Testis (tissue), 2 donors: ENCODE results near the gene MZT2B.
"Not testable (repeated sequence)": the region's sequence is repeated elsewhere in the genome, so short reads cannot be mapped to it uniquely, and the experiment has no call there.

Experiments used
- POLR2A ChIP-seq: fragments of 450-650 bp; IDR thresholded peaks from one replicate; pipeline ENCODE4 v1.6.1; 2017; ENCODE audit warnings: antibody characterized with exemption, mild to moderate bottlenecking, moderate library complexity
- TF ChIP-seq, protein P1 (sequence below), 3 experiments: fragments of 450-650 bp in 2 of 3; fragments of 200-600 bp in 1 of 3; sonication (generic) in 1 of 3; IDR thresholded peaks; one replicate each; pipeline ENCODE4 v1.5.1; 2016 to 2019; ENCODE audit warnings: antibody characterized with exemption in 3 of 3, mild to moderate bottlenecking in 2 of 3, moderate library complexity in 1 of 3

DNA sequence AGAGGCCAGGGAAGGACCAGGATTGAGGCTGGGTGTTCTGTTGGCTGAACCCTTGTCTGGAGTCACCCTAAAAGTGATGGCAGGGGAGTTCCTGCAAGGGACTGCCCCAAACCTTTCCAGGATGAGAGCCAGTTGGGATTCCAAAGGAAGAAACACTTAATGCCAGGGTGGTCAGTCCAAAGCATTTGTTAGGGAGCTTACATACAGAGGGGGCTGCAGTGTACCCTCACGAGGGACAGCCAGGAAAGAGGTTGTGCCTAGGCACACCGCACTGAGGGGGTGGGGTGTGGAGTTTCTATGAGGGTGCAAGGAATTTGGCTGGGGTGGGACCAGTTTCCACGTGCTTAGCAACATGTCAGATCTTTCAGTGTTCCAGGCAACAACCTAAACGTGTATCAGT is 6.9 kb downstream of the MZT2B start:
- TF ChIP-seq, protein P1, sequence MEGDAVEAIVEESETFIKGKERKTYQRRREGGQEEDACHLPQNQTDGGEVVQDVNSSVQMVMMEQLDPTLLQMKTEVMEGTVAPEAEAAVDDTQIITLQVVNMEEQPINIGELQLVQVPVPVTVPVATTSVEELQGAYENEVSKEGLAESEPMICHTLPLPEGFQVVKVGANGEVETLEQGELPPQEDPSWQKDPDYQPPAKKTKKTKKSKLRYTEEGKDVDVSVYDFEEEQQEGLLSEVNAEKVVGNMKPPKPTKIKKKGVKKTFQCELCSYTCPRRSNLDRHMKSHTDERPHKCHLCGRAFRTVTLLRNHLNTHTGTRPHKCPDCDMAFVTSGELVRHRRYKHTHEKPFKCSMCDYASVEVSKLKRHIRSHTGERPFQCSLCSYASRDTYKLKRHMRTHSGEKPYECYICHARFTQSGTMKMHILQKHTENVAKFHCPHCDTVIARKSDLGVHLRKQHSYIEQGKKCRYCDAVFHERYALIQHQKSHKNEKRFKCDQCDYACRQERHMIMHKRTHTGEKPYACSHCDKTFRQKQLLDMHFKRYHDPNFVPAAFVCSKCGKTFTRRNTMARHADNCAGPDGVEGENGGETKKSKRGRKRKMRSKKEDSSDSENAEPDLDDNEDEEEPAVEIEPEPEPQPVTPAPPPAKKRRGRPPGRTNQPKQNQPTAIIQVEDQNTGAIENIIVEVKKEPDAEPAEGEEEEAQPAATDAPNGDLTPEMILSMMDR (IDR thresholded peaks at IDR 0.05), result not testable (repeated sequence)
- TF ChIP-seq POLR2A, result not testable (repeated sequence)
